Measurements from ENCODE around the gene ARAP2. TPM values are rescaled to one million over a fixed set of nuclear protein-coding genes. Genes with fewer than 3 reads are reported as not detected.

The ARAP2 gene
- total RNA-seq, 6 experiments from 2014 or later: not detected

GRCh38 chr4:36164900-36165630 is 79.2 kb downstream of the ARAP2 start:
- Mint-ChIP-seq H3K4me1 (ENCODE audit: low read depth) (no peaks in the 10 kb centered on the region), H3K27me3 (ENCODE audit: insufficient read depth) (no peaks in the 10 kb centered on the region), H3K36me3 (ENCODE audit: low read depth) (no peaks in the 10 kb centered on the region), H3K27ac (no peak overlapping the region), H3K9me3 (peaks cover 17% of the 10 kb centered on the region), H3K4me3 (no peak overlapping the region)
- no peak for TF ChIP-seq CTCF (IDR thresholded peaks at IDR 0.05)
- DNase-seq: no peak

- TF ChIP-seq CTCF (IDR thresholded peaks at IDR 0.05): no peak
- H3K27me3 Mint-ChIP-seq (ENCODE audit: insufficient read depth): no peaks in the 10 kb centered on the region
- H3K27ac Mint-ChIP-seq: no peak overlapping the region
- no peaks in the 10 kb centered on the region for H3K36me3 Mint-ChIP-seq (ENCODE audit: low read depth)
- no peak overlapping the region for H3K4me3 Mint-ChIP-seq
- peaks cover 14% of the 10 kb centered on the region for H3K9me3 Mint-ChIP-seq
- H3K4me1 Mint-ChIP-seq (ENCODE audit: low read depth): no peaks in the 10 kb centered on the region
- DNase-seq: no peak
Observed at GRCh38 chr4:36163198-36163597, 81.1 kb downstream of the ARAP2 start.

- no peak for DNase-seq
- Mint-ChIP-seq H3K4me3 (no peak overlapping the region), H3K27ac (no peak overlapping the region), H3K36me3 (ENCODE audit: low read depth) (no peaks in the 10 kb centered on the region; the same call in 1 of the 2 replicates), H3K27me3 (ENCODE audit: insufficient read depth) (no peaks in the 10 kb centered on the region), H3K9me3 (peaks cover 25% of the 10 kb centered on the region), H3K4me1 (ENCODE audit: low read depth) (no peaks in the 10 kb centered on the region)
- no peak for TF ChIP-seq CTCF (IDR thresholded peaks at IDR 0.05)
Observed at GRCh38 chr4:36159208-36159607, 85.1 kb downstream of the ARAP2 start.

GRCh38 chr4:36152735-36153134 is 91.6 kb downstream of the ARAP2 start:
- H3K27ac Mint-ChIP-seq: no peak overlapping the region
- no peaks in the 10 kb centered on the region for H3K4me1 Mint-ChIP-seq (ENCODE audit: low read depth)
- peaks cover 34% of the 10 kb centered on the region for H3K9me3 Mint-ChIP-seq
- H3K36me3 Mint-ChIP-seq (ENCODE audit: low read depth): no peaks in the 10 kb centered on the region; the same call in 1 of the 2 replicates
- H3K27me3 Mint-ChIP-seq (ENCODE audit: insufficient read depth): no peaks in the 10 kb centered on the region
- TF ChIP-seq CTCF (IDR thresholded peaks at IDR 0.05): no peak
- no peak for DNase-seq
- H3K4me3 Mint-ChIP-seq: no peak overlapping the region

GRCh38 chr4:36142504-36142903 is 101.8 kb downstream of the ARAP2 start:
- Mint-ChIP-seq H3K9me3 (peaks cover 39% of the 10 kb centered on the region), H3K4me3 (no peak overlapping the region), H3K36me3 (ENCODE audit: low read depth) (no peaks in the 10 kb centered on the region), H3K4me1 (ENCODE audit: low read depth) (no peaks in the 10 kb centered on the region), H3K27me3 (ENCODE audit: insufficient read depth) (no peaks in the 10 kb centered on the region), H3K27ac (no peak overlapping the region)
- TF ChIP-seq CTCF (IDR thresholded peaks at IDR 0.05): no peak
- DNase-seq: no peak
